Cardiac septum (tissue), 1 donor: ENCODE results near the gene COL8A2. TPM values are rescaled to one million over a fixed set of nuclear protein-coding genes. Genes with fewer than 3 reads are reported as not detected.

Source experiments
- DNase-seq: peaks from one replicate; pipeline ENCODE4 v3.0.0-alpha.2; 2020; ENCODE audit warnings: low spot score
- intact Hi-C: fragments of 100-400 bp; cut with DNase I; formaldehyde crosslinking; loops from one replicate; pipeline ENCODE4 v1.14.0; 2022
- total RNA-seq: library from RNA; stranded (reverse); fragmentation: NEBNext Ultra II Directional; extraction: Animal tissue kit (Norgen Biotek cat#: 25700); gene quantifications from one replicate; pipeline ENCODE4 v1.2.1, GENCODE V29; 2021
- donor health status: DM: no; HTN: no; CAD: no.

COL8A2 gene
- total RNA-seq, 1 donor from 2014 or later: 1.7 TPM

DNA sequence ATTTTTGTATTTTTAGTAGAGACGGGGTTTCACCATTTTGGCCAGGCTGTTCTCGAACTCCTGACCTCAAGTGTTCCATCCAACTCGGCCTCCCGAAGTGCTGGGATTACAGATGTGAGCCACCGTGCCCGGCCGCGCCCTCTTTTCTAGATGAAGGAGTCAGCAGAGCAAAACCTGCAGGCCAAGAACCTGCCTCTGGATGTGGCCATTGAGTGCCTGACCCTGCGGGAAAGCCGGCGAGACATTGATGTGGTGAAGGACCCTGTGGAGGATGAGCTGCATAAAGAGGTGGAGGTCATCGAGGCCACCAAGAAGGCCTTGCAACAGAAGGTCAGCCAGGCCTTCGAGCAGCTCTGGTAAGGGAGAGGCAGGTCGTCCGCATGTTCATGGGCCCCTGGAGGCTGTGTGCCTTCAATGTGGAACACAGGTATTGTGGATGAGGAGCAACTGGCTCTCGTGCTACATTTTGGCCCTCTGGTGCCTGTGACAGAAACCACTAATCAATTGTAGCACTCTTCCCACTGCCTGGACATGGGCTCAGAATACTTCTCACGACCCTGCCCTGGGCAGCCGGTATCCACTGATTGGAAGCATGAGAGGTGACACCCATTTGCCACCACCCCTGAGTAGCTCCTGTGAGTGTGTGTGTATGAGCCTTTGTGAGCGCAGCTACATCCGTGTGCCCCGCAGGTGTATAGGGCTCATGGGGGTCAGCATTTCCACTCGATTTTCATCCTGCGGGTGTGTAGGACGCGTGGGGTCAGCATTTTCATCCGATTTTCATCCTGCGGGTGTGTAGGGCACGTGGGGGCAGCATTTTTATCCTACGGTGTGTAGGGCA is 39.1 kb downstream of the COL8A2 start:
- DNase-seq: no peak
- intact Hi-C loops: no loop called here

DNA sequence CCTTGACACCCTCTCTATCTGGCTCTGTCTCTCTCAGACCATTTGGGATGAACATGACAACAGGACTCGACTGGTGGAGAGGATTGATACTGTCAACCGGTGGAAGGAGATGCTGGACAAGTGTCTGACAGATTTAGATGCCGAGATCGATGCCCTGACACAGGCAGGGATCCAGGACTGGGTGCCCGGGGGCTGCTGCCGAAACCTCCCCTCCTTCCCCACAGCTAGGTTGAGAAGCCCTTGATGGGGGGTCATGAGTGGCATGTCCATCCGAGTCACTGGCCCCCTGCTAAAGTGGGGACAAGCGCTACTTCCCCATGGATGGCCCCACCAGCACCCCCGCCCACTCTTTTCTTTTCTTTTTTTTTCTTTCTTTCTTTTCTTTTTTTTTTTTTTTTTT is 39.9 kb downstream of the COL8A2 start:
- intact Hi-C loops: no loop called here
- DNase-seq: no peak

DNA sequence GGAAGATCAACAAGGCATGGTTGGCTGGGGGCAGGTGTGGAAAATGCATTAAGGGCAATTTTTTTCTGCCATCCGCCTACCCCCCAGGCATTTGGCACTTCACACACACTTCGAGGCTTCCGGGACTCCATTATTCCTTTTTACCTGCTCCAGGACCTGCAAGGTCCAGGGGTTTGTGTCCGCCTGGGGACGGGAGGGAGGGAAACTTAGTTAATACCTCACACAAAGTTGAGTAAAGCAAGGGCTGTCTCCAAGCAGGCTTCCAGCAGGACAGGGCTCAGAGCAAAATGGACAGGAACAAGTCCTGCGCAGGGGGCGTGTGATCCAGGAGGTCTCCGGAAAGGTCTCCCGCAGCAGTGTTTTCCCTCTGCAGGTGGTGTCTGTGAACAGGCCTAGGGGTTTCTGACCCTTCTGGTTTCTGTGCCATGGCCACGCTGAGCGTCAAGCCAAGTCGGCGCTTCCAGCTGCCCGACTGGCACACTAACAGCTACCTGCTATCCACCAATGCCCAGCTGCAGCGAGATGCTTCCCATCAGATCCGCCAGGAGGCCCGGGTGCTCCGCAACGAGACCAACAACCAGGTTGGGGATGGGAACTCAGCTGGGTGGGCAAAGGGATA is 40.4 kb downstream of the COL8A2 start:
- DNase-seq: no peak
- intact Hi-C loops: no loop called here

DNA sequence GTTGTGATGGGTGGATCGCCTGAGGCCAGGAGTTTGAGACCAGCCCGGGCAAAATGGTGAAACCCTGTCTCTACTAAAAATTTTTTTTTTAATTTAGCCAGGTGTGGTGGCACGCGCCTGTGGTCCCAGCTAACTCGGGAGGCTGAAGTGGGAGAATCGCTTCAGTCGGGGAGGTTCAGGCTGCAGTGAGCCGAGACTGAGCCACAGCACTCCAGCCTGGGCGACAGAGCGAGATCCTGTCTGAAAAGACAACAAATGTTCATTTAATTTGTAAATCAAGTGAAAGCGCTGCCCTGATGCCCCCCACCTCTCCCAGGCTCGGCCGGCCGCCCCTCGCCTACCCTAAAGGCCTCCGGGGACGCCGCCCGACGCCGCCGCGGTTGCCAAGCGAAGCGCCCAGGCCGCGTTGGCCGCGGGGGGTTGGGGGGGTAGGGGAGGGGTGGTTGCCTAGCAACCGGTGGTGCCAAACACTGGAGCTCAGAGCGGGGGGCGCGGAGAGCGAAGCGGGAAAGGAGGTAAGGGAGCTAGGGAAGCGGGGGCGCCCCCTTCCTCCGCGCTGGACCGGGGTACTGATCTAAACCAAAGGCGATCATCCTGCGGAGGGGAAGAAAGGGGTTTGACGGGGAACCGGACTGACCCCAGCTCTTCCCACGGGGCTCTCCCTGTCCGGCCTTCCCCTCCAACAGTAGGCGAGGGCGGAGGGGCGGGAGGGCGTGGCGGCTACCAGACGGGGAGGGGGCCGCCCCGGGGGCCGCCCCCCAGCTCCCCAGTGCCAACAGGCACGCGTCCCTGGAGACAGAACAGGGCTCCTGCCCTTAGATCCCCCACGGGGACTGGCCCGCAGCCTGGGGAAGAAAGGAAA is 41.2 kb downstream of the COL8A2 start, which contains the start of gene TEKT2:
TSS of gene TEKT2 (plus strand) at position 460 of the 862 bp plus-strand sequence. CDS start 828 bp downstream, outside the sequence.
- intact Hi-C loops: no loop called here
- DNase-seq: no peak

DNA sequence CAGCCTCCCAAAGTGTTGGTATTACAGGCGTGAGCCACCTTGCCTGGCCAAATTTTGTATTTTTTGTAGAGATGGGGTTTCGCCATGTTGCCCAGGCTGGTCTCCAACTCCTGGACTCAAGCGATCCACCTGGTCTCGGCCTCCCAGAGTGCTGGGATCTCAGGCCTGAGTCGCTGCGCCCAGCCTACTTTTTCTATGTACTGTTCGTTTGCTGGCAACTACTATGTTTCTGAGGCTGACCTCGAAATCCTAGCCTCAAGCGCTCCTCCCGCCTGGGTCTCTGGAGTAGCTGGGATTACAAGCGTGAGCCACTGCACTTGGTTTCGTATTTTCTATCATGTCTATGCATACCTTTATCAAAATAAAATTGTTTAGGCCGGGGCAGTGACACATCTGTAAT is 41.8 kb downstream of the COL8A2 start:
- intact Hi-C loops: no loop called here
- DNase-seq: no peak

DNA sequence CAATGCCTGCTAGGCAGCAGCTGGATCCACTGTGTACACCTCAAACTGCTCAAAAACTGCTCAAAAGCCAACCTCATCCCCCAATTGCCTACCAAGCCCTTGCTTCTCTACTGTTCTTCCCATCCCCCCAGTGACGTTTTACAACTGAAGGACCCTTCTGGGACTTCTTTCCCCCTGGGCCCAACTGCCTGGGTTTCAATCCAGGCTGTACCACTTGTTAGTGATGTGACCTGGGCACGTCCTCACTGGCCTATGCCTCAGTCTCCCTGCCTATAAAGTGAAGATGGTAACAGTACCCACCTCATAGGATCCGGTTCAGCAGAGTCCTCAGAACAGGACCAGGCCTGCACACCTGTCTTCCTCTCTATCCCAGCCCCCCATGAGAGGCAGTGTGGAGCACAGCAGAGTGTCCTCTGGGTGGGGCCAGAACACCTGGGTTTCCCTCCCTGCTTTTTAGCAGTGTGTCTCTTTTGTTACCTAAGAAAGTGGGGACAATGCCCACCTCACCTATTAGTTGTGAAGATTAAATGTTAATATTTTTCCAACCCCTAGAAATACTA is 43.0 kb downstream of the COL8A2 start:
- intact Hi-C loops: no loop called here
- DNase-seq: no peak

DNA sequence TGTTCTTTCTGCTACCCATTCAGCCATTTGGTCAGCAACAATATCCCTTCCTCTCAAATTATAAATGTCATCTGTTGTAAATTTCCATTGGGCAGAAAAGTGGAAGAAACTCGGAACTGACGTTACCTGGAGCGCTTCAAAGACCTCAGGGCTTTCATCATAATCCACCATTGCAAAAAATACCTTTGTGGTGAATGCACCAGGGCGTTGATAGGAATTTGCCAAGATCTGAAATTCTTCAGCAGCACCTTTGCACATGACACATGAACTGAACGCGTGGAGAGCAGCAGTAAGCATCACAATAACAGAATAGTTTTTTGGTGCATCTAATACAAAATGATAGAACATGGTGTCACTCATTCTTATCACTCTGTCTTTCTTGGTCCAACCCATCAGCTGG is 44.2 kb downstream of the COL8A2 start:
- no peak for DNase-seq
- intact Hi-C loops: no loop called here

DNA sequence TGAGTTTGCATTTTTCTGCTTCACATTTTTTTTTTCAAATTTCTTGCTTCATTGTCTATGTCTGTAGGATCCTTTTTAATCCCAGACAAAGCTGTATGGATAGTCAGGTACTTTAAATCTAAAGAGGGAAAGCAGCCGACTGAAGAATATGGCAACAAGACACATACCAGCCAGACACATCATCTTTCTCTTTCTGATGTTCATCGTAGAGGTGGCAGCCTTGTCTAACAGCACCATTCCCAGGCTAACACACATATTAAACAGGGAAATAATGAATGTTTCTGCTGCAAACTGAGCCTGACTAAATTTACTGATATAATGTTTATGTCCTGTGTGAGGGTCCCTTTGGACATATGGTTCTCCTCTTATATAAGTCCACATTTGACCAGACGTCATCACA is 44.8 kb downstream of the COL8A2 start:
- intact Hi-C loops: no loop called here
- DNase-seq: no peak

DNA sequence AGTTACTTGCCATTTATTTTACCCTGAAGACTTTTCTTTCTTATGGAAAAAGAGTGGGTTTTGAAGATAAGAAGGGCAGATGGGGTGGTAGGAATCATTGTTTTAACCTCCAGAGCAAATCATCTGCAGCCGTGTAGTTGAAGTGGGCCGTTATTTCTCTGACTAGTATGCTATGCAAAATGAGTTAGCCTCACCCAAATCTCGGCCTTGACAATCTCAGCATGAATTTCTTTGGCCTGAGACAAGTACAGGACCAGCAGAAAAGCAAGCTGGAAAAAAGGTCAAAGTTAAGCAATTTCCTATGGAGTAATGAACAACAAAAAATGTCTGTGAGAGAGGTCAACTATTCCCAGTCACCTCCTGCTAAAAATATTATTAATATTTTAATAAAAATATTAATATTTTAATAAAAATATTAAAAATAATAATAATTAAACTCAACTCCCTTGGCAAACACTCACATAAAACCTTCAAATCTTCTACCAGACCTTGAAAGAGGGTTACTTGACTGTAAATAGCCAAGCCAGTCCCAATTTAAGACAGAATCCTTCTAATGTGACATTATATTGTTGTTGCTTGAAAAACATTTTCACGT is 47.9 kb downstream of the COL8A2 start:
- intact Hi-C loops: no loop called here
- no peak for DNase-seq

DNA sequence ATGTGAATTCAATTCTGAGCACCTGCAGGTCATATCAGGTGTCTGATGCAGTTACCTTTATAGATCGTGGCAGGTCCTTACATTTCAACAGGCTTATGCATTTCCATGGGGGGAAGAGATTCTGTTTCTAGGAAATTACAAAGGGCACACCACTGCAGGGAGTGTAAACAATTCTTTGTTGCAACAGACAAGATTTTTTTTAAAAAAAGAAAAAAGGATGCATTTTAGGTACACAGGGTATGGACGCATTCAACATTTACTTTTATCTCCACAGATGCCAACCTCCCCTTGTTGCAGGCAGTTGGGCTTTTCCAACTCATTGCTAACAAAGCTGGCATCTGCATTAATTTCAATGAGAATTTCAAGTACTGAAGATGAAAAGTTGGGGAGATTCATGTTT is 54.7 kb downstream of the COL8A2 start:
- no peak for DNase-seq

DNA sequence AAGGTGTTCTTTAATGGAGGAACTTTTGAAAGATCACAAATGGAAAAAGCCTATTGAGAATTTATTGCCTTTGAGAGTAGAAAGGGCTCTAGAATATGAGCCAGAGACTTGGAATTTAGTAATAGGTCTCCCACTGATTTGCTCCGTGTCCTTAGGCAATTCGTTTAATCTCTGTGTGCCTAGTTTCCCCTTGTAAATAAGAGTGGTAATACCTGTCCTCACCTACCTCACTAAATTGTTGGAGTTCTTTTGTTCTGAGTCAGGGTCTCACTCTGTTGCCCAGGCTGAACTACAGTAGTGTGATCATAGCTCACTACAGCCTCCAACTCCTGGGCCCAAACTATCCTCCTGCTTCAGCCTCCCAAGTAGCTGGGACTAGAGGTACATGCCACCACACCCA is 56.2 kb downstream of the COL8A2 start:
- DNase-seq: no peak
- intact Hi-C loops: no loop called here

More for the DNA sequence above, 54.7 kb downstream of the COL8A2 start:
- intact Hi-C loops: no loop called here

DNA sequence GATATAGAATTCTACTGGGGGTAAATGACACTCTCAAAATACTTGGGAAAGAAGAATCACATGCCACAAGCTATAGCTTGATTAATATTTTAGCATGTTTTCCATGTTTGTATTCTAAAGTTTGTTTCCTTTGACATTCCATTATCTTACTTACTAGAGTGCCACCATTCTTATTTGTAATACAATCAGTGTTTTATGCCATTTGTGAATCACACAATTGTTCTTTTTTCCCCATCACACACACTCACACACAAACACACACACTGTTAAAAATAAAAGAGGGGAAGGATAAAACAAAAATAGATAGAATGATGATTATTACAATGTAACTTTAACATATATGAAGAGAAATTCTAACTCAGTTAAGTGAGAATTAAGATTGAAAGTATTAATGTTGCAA is 57.2 kb downstream of the COL8A2 start:
- DNase-seq: no peak
- intact Hi-C loops: no loop called here

DNA sequence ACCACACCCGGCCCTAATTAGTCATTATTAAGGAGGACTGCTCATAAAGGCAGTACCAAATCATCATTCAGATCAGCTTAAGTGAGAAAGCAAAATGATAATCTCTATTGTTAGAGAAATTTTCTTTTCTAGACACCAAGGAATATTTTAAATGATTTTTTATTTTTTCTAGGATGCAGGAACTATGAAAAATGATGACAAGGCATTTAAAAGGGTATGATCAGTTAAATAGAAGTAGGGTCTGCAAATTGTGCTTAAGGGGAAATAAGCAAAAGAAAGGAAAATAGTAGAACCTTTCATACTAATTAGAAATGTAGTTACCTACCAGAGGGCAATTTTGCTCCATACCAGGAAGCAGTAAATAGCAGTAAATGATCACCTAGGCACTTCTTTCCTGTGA is 62.7 kb downstream of the COL8A2 start:
- DNase-seq: no peak
- intact Hi-C loops: no loop called here

DNA sequence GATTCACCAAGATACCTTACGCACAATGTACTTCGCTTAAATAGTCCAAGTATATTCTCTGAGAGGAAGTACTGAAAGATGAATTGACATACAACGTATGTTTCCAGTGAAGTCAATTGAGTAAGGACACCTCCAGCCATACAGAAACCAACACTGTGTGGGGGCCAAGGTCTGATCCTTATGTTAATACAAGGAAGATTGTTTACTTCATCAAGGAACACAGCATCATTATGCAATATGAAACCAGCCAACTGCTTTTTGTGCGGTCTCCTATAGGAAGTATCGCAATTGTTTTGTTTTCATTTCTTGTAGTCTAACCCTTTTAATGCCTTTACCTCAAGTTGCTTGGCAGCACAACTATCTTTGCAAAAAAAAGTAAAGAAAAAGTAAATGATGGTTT is 69.3 kb downstream of the COL8A2 start:
- intact Hi-C loops: no loop called here

DNA sequence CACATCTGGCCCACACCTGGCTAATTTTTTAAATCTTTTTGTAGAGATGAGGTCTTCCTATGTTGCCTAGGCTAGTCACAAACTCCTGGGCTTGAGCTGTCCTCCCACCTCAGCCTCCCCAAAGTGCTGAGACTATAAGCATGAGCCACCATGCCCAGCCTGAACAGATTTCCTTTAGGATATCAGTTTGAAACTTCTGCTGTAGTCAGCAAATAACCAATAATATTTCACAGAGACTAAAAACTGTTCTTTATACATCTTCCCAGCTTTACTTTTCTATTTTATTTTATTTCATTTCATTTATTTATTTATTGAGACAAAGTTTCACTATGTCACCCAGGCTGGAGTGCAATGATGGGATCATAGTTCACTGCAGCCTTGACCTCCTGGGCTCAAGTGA is 71.0 kb downstream of the COL8A2 start:
- DNase-seq: no peak
- intact Hi-C loops: no loop called here

More for the DNA sequence above, 69.3 kb downstream of the COL8A2 start:
- no peak for DNase-seq

DNA sequence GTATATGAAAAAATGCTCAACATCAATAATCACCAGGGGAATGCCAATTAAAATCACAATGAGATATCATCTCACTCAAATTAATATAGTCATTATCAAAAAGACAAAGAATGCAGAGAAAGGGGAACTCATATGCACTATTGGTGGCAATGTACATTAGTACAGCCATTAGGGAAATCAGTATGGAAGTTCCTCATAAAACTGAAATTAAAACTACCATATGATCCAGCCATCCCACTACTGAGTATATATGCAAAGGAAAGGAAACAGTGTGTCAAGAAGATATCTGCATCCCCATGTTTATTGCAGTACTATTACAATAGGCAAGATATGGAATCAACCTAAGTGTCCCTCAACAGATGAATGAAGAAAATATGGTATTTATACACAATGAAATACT is 73.2 kb downstream of the COL8A2 start:
- DNase-seq: no peak
- intact Hi-C loops: no loop called here
